Type B pancreatic cell (in vitro differentiated cells): ENCODE results near the gene RGS10. TPM values are rescaled to one million over a fixed set of nuclear protein-coding genes. Genes with fewer than 3 reads are reported as not detected.

Source experiments
- DNase-seq: peaks from one replicate; pipeline ENCODE4 v3.0.0; 2021; ENCODE audit warnings: mixed read lengths; ENCODE audit not compliant: unreplicated experiment; ENCODE audit errors: extremely low spot score
- H3K27ac Mint-ChIP-seq: 2 replicates; pipeline ENCODE4 v1.8.0; 2021; ENCODE audit warnings: mild to moderate bottlenecking, mixed read lengths
- H3K27me3 Mint-ChIP-seq: 2 replicates; pipeline ENCODE4 v1.8.0; 2021; ENCODE audit warnings: mixed read lengths
- H3K36me3 Mint-ChIP-seq: 2 replicates; pipeline ENCODE4 v1.8.0; 2021; ENCODE audit warnings: mixed read lengths
- H3K4me1 Mint-ChIP-seq: one replicate; pipeline ENCODE4 v1.8.0; 2021; ENCODE audit warnings: mixed read lengths; ENCODE audit not compliant: unreplicated experiment
- H3K4me3 Mint-ChIP-seq: 2 replicates; pipeline ENCODE4 v1.8.0; 2021; ENCODE audit warnings: mild to moderate bottlenecking, mixed read lengths
- H3K9me3 Mint-ChIP-seq: 2 replicates; pipeline ENCODE4 v1.8.0; 2021; ENCODE audit warnings: mixed read lengths
- CTCF ChIP-seq: fragments of 200-600 bp; sonication (generic); conservative IDR thresholded peaks from 2 replicates; pipeline ENCODE4 v1.5.0; 2021; ENCODE audit warnings: antibody characterized with exemption, mild to moderate bottlenecking
- total RNA-seq: library from RNA; stranded (reverse); gene quantifications from 2 replicates; pipeline ENCODE4 v1.2.1, GENCODE V29; 2021; ENCODE audit warnings: low replicate concordance

Gene RGS10
- total RNA-seq, 1 donor from 2014 or later: 10.2 TPM

DNA sequence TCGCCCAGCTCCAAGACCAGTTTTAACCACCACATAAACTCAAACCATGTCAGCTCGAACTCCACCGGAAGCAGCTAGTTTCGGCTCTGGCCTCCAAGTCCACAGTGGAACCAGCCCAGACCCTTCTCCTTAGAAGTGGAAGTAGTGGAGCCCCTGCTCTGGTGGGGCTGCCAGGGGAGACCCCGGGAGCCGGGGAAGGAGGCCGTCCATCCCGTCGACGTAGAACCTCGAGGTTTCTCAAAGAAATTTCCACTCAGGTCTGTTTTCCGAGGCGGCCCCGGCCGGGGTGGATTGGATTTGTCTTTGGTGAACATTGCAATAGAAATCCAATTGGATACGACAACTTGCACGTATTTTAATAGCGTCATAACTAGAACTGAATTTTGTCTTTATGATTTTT, 87.5 kb downstream of the RGS10 start:
- Mint-ChIP-seq H3K4me1 (peaks cover 4% of the 10 kb centered on the region), H3K9me3 (no peaks in the 10 kb centered on the region)

DNA sequence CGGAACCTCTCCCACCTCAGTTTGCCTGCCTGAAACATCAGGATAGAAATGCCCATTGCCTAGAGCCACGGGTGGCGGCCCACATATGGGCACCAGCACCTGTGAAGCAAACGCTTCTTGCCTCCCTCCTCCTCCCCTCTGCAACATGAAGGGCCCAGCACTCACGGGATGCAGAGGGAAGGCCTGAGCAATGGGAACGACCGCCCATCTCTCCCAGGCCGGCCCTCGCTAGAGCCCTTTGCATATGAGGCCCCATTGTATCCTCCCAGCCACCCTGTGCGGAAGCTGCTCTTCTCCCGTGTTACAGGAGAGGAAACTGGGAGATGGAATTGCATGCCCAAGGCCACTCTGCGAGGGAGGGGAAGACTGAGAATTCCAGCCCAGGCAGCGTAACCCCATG, 88.2 kb downstream of the RGS10 start:
- Mint-ChIP-seq H3K27me3 (no peaks in the 10 kb centered on the region), H3K4me1 (peaks cover 6% of the 10 kb centered on the region), H3K27ac (no peak overlapping the region), H3K4me3 (no peak overlapping the region), H3K9me3 (no peaks in the 10 kb centered on the region), H3K36me3 (no peaks in the 10 kb centered on the region)
- no peak for DNase-seq
- TF ChIP-seq CTCF: no peak

More for the DNA sequence above, 87.5 kb downstream of the RGS10 start:
- Mint-ChIP-seq H3K36me3 (no peaks in the 10 kb centered on the region), H3K27ac (no peak overlapping the region), H3K27me3 (no peaks in the 10 kb centered on the region), H3K4me3 (no peak overlapping the region)
- no peak for DNase-seq
- TF ChIP-seq CTCF: no peak

- Mint-ChIP-seq H3K36me3 (no peaks in the 10 kb centered on the region), H3K4me3 (no peak overlapping the region), H3K4me1 (peaks cover 6% of the 10 kb centered on the region), H3K9me3 (no peaks in the 10 kb centered on the region), H3K27me3 (no peaks in the 10 kb centered on the region), H3K27ac (no peak overlapping the region)
- TF ChIP-seq CTCF: no peak
- no peak for DNase-seq
These were observed 89.2 kb downstream of the RGS10 start for GRCh38 chr10:119453313-119453712.

DNA sequence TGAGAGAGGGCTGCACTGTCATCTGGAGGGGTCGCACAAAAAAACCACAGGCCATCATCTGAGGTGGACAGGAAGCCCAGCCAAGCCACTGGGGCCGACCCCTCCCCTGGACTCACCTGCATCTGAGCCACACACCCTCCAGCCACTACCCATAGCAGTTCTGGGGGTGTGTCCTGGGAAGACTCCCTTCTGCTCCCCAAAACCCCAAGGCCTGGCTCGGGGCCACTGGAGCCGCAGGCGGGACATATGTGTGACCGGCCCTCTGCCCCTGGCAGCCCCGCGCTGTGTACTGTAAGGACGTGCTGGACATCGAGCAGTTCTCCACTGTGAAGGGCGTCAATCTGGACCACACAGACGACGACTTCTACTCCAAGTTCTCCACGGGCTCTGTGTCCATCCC, 90.1 kb downstream of the RGS10 start:
- no peak for TF ChIP-seq CTCF
- Mint-ChIP-seq H3K36me3 (no peaks in the 10 kb centered on the region), H3K27ac (no peak overlapping the region), H3K27me3 (no peaks in the 10 kb centered on the region), H3K9me3 (no peaks in the 10 kb centered on the region), H3K4me1 (peaks cover 6% of the 10 kb centered on the region), H3K4me3 (no peak overlapping the region)
- no peak for DNase-seq

DNA sequence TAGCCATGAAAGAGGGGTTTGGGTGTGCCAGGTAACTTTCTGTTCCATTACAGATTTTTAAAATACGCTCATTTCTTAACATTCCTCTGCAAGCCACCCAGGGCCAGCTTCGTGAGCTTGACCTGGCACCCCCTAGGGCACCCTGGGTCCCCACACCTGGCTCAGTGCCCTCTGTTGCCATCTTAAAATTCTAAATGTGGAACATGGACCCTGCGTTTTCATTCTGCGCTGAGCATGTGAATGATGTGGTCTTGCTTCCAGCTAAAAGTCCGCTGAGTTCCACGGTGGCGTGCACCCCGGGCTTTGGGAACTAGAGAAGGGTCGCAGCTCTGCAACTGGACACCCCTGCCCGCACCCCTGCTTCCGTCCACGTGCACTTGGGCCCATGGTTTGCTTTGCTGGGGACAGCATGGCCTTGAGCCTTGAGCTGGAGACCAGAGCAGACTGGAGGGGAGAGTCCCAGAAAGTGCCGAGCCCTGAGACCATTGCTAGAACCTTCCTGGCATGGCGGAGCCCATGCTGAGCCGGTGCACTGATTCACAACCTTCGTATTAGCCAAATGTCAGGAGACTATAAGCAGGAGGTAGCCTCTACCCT, 91.1 kb downstream of the RGS10 start:
- Mint-ChIP-seq H3K4me1 (peaks cover 9% of the 10 kb centered on the region), H3K9me3 (no peaks in the 10 kb centered on the region), H3K4me3 (no peak overlapping the region), H3K27ac (no peak overlapping the region), H3K36me3 (no peaks in the 10 kb centered on the region), H3K27me3 (no peaks in the 10 kb centered on the region)
- no peak for DNase-seq
- no peak for TF ChIP-seq CTCF
